A549 (cell line): Measurements from ENCODE around the gene TCF12. TPM values are rescaled to one million over a fixed set of nuclear protein-coding genes. Genes with fewer than 3 reads are reported as not detected.

Experiments
- ATAC-seq, 2 experiments: fragments of 200-7000 bp in 1 of 2; fragments of >200 bp in 1 of 2; cut with Nextera tagmentation in 1 of 2; cut with Tn5 transposase in 1 of 2; 3 replicates each; pipeline versions ENCODE4 v1.8.0 to v1.9.1; 2018 to 2020; ENCODE audit warnings: mild to moderate bottlenecking in 1 of 2, moderate library complexity in 1 of 2
- CTCF ChIA-PET: fragments of 300-600 bp; sonication (Branson Sonifier 250); formaldehyde crosslinking; extraction: SDS; loops from one replicate; lab custom pipeline; 2021; ENCODE audit warnings: antibody characterized with exemption, inconsistent platforms; lab: Yijun Ruan, JAX
- POLR2A ChIA-PET: fragments of 350-600 bp; formaldehyde crosslinking; extraction: SDS; loops from one replicate; lab custom pipeline; 2021; ENCODE audit warnings: antibody characterized with exemption, inconsistent platforms; lab: Yijun Ruan, JAX
- DNase-seq, 2 experiments: peaks; one replicate each; pipeline versions ENCODE4 v3.0.0 to v3.0.0-alpha.2; 2011 to 2016; ENCODE audit warnings: low read depth in 1 of 2, low spot score in 1 of 2
- FAIRE-seq: peaks from 2 replicates; lab custom pipeline; 2011; peaks lifted over from hg19 to GRCh38; lab: Jason Lieb, UNC
- H3K27ac ChIP-seq, 2 experiments: fragments of >200 bp; sonication (Bioruptor Twin); formaldehyde crosslinking; 3 replicates each; pipeline ENCODE4 v1.5.1; 2016 to 2017
- H3K4me1 ChIP-seq: fragments of >200 bp; sonication (Bioruptor Twin); formaldehyde crosslinking; 3 replicates; pipeline ENCODE4 v1.6.1; 2016
- H3K4me2 ChIP-seq: fragments of >200 bp; sonication (Bioruptor Twin); formaldehyde crosslinking; 3 replicates; pipeline ENCODE4 v1.6.1; 2016
- H3K4me3 ChIP-seq: fragments of >200 bp; sonication (Bioruptor Twin); formaldehyde crosslinking; 3 replicates; pipeline ENCODE4 v1.5.1; 2016
- H3K9me3 ChIP-seq: fragments of >200 bp; sonication (Bioruptor Twin); formaldehyde crosslinking; 3 replicates; pipeline ENCODE4 v1.6.1; 2016
- CEBPB ChIP-seq, 2 experiments: fragments of >200 bp in 1 of 2; sonication (Bioruptor Twin) in 1 of 2; formaldehyde crosslinking in 1 of 2; IDR thresholded peaks; 2 replicates each; pipeline ENCODE4 v1.6.1; 2012 to 2016
- CHD4 ChIP-seq: fragments of 200-600 bp; sonication (generic); IDR thresholded peaks from 2 replicates; pipeline ENCODE4 v1.6.1; 2016; ENCODE audit warnings: antibody characterized with exemption, mild to moderate bottlenecking, borderline replicate concordance
- CTCF ChIP-seq: fragments of >200 bp; sonication (Bioruptor Twin); formaldehyde crosslinking; IDR thresholded peaks from 3 replicates; pipeline ENCODE4 v1.5.1; 2016
- EHF ChIP-seq: fragments of 250-450 bp; sonication (Bioruptor Pico); IDR thresholded peaks from 2 replicates; pipeline ENCODE4 v1.5.0; 2020; ENCODE audit warnings: mild to moderate bottlenecking
- ELK1 ChIP-seq: fragments of 150-350 bp; IDR thresholded peaks from 2 replicates; pipeline ENCODE4 v1.6.1; 2014; ENCODE audit warnings: low read depth, mild to moderate bottlenecking, low read length
- EP300 ChIP-seq, 2 experiments: fragments of >200 bp; sonication (Bioruptor Twin); formaldehyde crosslinking; IDR thresholded peaks; 2 replicates in 1 of 2; 3 replicates in 1 of 2; pipeline ENCODE4 v1.6.1; 2016 to 2017
- GATA3 ChIP-seq: IDR thresholded peaks from 2 replicates; pipeline ENCODE4 v1.6.1; 2012; ENCODE audit warnings: borderline replicate concordance
- HES2 ChIP-seq: fragments of >200 bp; sonication (Bioruptor Twin); formaldehyde crosslinking; IDR thresholded peaks from 2 replicates; pipeline ENCODE4 v1.6.1; 2016
- HOXA7 ChIP-seq: fragments of 250-450 bp; sonication (Bioruptor Pico); IDR thresholded peaks from 2 replicates; pipeline ENCODE4 v1.5.0; 2020; ENCODE audit warnings: mild to moderate bottlenecking, moderate library complexity
- HOXB13 ChIP-seq: fragments of 250-450 bp; sonication (Bioruptor Pico); IDR thresholded peaks from 2 replicates; pipeline ENCODE4 v1.5.0; 2020; ENCODE audit warnings: low read depth, mild to moderate bottlenecking, moderate library complexity
- JUNB ChIP-seq: fragments of >200 bp; sonication (Bioruptor Twin); formaldehyde crosslinking; IDR thresholded peaks from 2 replicates; pipeline ENCODE4 v1.6.1; 2016
- KDM1A ChIP-seq: fragments of 200-600 bp; sonication (generic); IDR thresholded peaks from 2 replicates; pipeline ENCODE4 v1.6.1; 2016; ENCODE audit warnings: low read depth, mild to moderate bottlenecking
- PHF8 ChIP-seq: fragments of 200-600 bp; sonication (generic); IDR thresholded peaks from 2 replicates; pipeline ENCODE4 v1.6.1; 2016; ENCODE audit warnings: low read depth, mild to moderate bottlenecking, antibody characterized with exemption, moderate library complexity, borderline replicate concordance
- POLR2A ChIP-seq: IDR thresholded peaks from 2 replicates; pipeline ENCODE4 v1.6.1; 2012; ENCODE audit warnings: mild to moderate bottlenecking, low read length
- RARB ChIP-seq: fragments of 250-450 bp; sonication (Bioruptor Pico); IDR thresholded peaks from 2 replicates; pipeline ENCODE4 v1.8.0; 2021; ENCODE audit warnings: mild to moderate bottlenecking, moderate library complexity
- RCOR1 ChIP-seq: fragments of 150-350 bp; IDR thresholded peaks from 2 replicates; pipeline ENCODE4 v1.6.1; 2014; ENCODE audit warnings: antibody characterized with exemption, low read length, low read depth
- REST ChIP-seq: fragments of 200-600 bp; sonication (generic); IDR thresholded peaks from 2 replicates; pipeline ENCODE4 v1.6.1; 2016; ENCODE audit warnings: antibody characterized with exemption, mild to moderate bottlenecking, moderate library complexity
- RFX5 ChIP-seq: fragments of 450-650 bp; IDR thresholded peaks from 2 replicates; pipeline ENCODE4 v1.7.1; 2014; ENCODE audit warnings: antibody characterized with exemption, mild to moderate bottlenecking, moderate library complexity
- SREBF2 ChIP-seq: fragments of 450-650 bp; IDR thresholded peaks from 2 replicates; pipeline ENCODE4 v1.6.1; 2014; ENCODE audit warnings: mild to moderate bottlenecking, moderate library complexity
- USF2 ChIP-seq: fragments of 450-650 bp; IDR thresholded peaks from 2 replicates; pipeline ENCODE4 v1.6.1; 2014; ENCODE audit warnings: antibody characterized with exemption
- ZC3H11A ChIP-seq: fragments of 450-650 bp; IDR thresholded peaks from 2 replicates; pipeline ENCODE4 v1.6.1; 2014; ENCODE audit warnings: antibody characterized with exemption, mild to moderate bottlenecking
- ZNF302 ChIP-seq: fragments of 250-450 bp; sonication (Bioruptor Pico); IDR thresholded peaks from 2 replicates; pipeline ENCODE4 v1.9.0; 2021; ENCODE audit warnings: inconsistent platforms, mild to moderate bottlenecking, moderate library complexity
- polyA plus RNA-seq, 4 experiments: library from polyadenylated mRNA; depleted of rRNA in 3 of 4; stranded (reverse); fragments of >200 nt; fragmentation: RNase III in 1 of 4; extraction: RNeasy Plus Mini Kit Qiagen cat#74134 plus additional on column Dnase treatment in 1 of 4; gene quantifications; 2 replicates in 3 of 4; 3 replicates in 1 of 4; pipeline ENCODE4 v1.2.3, GENCODE V29; 2011 to 2017

TCF12 gene
- polyA plus RNA-seq, 2 of the 4 experiments (the other 2 are of a cell fraction) = 36.3 to 121 TPM

- no peak for TF ChIP-seq POLR2A
- no peak for TF ChIP-seq GATA3
- no peak for TF ChIP-seq JUNB
- no peak for TF ChIP-seq SREBF2
- TF ChIP-seq EP300 (IDR thresholded peaks at IDR 0.05) = no peak
- no peak for TF ChIP-seq EHF
These were observed 18.5 kb downstream of the TCF12 start (continued) for GRCh38 chr15:56936929-56937328.

- H3K27ac ChIP-seq = no peak overlapping the region
- DNase-seq (no peak), ATAC-seq (no peak), FAIRE-seq (no peak)
- POLR2A ChIA-PET = no interaction called here
- CTCF ChIA-PET = interaction anchor here (0.6 to 2.7 kb wide), 4 partner anchors 9 to 367 kb away, joined by 3 to 12 read pairs (median 4); no protein-coding TSS in a partner anchor
- TF ChIP-seq REST (no peak), CEBPB (IDR thresholded peaks at IDR 0.05) (no peak), PHF8 (no peak), SREBF2 (no peak), HOXB13 (CRISPR knock-in tag) (no peak), CHD4 (no peak), HES2 (no peak), CTCF (no peak), ZNF302 (CRISPR knock-in tag) (no peak), RCOR1 (no peak), HOXA7 (no peak), RARB (CRISPR knock-in tag) (no peak), RFX5 (no peak), USF2 (no peak)
- H3K4me2 ChIP-seq = no peak overlapping the region
- H3K9me3 ChIP-seq = no peaks in the 10 kb centered on the region
- no peak overlapping the region for H3K4me3 ChIP-seq
- peaks cover 2% of the 10 kb centered on the region; the same call in 2 of the 3 replicates for H3K4me1 ChIP-seq
These were observed 20.8 kb downstream of the TCF12 start for GRCh38 chr15:56939257-56939656.

GRCh38 chr15:56940388-56940787 lies 21.9 kb downstream of the TCF12 start:
- no peak for TF ChIP-seq KDM1A
- no peak for TF ChIP-seq ZC3H11A
- no peak for TF ChIP-seq ELK1
- TF ChIP-seq, all 56 proteins: peak for 0
- FAIRE-seq (no peak), ATAC-seq (no peak), DNase-seq (no peak)
- ChIA-PET CTCF (interaction anchor here (1.1 to 2.7 kb wide), 3 partner anchors 10 to 366 kb away, joined by 3 to 12 read pairs (median 3); no protein-coding TSS in a partner anchor), POLR2A (no interaction called here)
- no peak overlapping the region for H3K27ac ChIP-seq
- no peaks in the 10 kb centered on the region for H3K4me1 ChIP-seq
- H3K4me2 ChIP-seq = no peak overlapping the region
- peaks cover 6% of the 10 kb centered on the region; the same call in 1 of the 3 replicates for H3K9me3 ChIP-seq
- H3K4me3 ChIP-seq = no peak overlapping the region
